Kidney (tissue), 14 donors: ENCODE measurements around the gene BTG1. TPM values are rescaled to one million over a fixed set of nuclear protein-coding genes. Genes with fewer than 3 reads are reported as not detected.
"Not testable (repeated sequence)": the region's sequence is repeated elsewhere in the genome, so short reads cannot be mapped to it uniquely, and the experiment has no call there.

Source experiments
- DNase-seq, 5 donors: peaks; one replicate each; pipeline ENCODE4 v3.0.0-alpha.2; 2013 to 2020
- FAIRE-seq: peaks from 2 replicates; lab custom pipeline; 2012; peaks lifted over from hg19 to GRCh38; lab: Jason Lieb, UNC
- H3K27ac ChIP-seq, 2 donors: one replicate each; pipeline ENCODE4 v1.7.0; 2013; ENCODE audit warnings: low read depth in 2 of 2, low read length in 2 of 2, inconsistent platforms in 1 of 2
- H3K27me3 ChIP-seq: one replicate; pipeline ENCODE4 v1.7.1; 2013; ENCODE audit warnings: low read length, inconsistent platforms; ENCODE audit not compliant: control insufficient read depth, insufficient read depth
- H3K36me3 ChIP-seq, 3 donors: one replicate each; pipeline versions ENCODE4 v1.7.0 to v1.7.1; 2013; ENCODE audit warnings: low read length in 3 of 3, control low read depth in 1 of 3, inconsistent platforms in 1 of 3; ENCODE audit not compliant: insufficient read depth in 3 of 3, control insufficient read depth in 2 of 3
- H3K4me1 ChIP-seq, 3 donors: one replicate each; pipeline versions ENCODE4 v1.7.0 to v1.7.1; 2013; ENCODE audit warnings: low read length in 3 of 3, inconsistent platforms in 1 of 3, low read depth in 1 of 3; ENCODE audit not compliant: control insufficient read depth in 2 of 3, insufficient read depth in 2 of 3
- H3K4me3 ChIP-seq, 3 donors: one replicate each; pipeline versions ENCODE4 v1.7.0 to v1.8.1; 2013; ENCODE audit warnings: low read length in 3 of 3, control low read depth in 1 of 3, inconsistent platforms in 1 of 3
- H3K9ac ChIP-seq, 3 donors: one replicate each; pipeline versions ENCODE4 v1.7.0 to v1.7.1; 2013; ENCODE audit warnings: low read length in 3 of 3, control low read depth in 1 of 3, inconsistent platforms in 1 of 3
- H3K9me3 ChIP-seq, 3 donors: one replicate each; pipeline versions ENCODE4 v1.7.0 to v1.7.1; 2013; ENCODE audit warnings: low read length in 3 of 3, control low read depth in 1 of 3, inconsistent platforms in 1 of 3; ENCODE audit not compliant: control insufficient read depth in 2 of 3, insufficient read depth in 1 of 3
- intact Hi-C: fragments of 100-400 bp; cut with DNase I; formaldehyde crosslinking; loops from one replicate; pipeline ENCODE4 v1.11.1; 2022
- polyA plus RNA-seq: library from polyadenylated mRNA; stranded (reverse); fragments of 350-450 nt; fragmentation: Illumina TruSeq; extraction: RNeasy Lipid Tissue Mini Kit (QIAGEN cat#74804); gene quantifications from one replicate; pipeline ENCODE4 v1.2.3, GENCODE V29; 2014; ENCODE audit warnings: low read depth, low replicate concordance; ENCODE audit not compliant: insufficient read depth
- total RNA-seq: library from RNA; stranded (reverse); fragmentation: NEBNext Ultra II Directional; extraction: Animal tissue kit (Norgen Biotek cat#: 25700); gene quantifications from one replicate; pipeline ENCODE4 v1.2.1, GENCODE V29; 2021
- TF ChIP-seq, protein P1 (sequence below): IDR thresholded peaks from 3 replicates; pipeline ENCODE4 v1.5.1; 2012; ENCODE audit warnings: mild to moderate bottlenecking, moderate library complexity, borderline replicate concordance; ENCODE audit not compliant: insufficient read depth; ENCODE audit errors: extremely low read depth
- donor health status: control.
- donor health status: control.
- donor health status: control.
- donor health status: control.
- donor health status: control.
- donor health status: DM: yes; HTN: yes; CAD: no.
- donor health status: Normal renal cell carcinoma (clear cell type).

BTG1 gene
- total and polyA plus RNA-seq, 2 donors from 2014 or later, result 59.9 to 173 TPM

DNA sequence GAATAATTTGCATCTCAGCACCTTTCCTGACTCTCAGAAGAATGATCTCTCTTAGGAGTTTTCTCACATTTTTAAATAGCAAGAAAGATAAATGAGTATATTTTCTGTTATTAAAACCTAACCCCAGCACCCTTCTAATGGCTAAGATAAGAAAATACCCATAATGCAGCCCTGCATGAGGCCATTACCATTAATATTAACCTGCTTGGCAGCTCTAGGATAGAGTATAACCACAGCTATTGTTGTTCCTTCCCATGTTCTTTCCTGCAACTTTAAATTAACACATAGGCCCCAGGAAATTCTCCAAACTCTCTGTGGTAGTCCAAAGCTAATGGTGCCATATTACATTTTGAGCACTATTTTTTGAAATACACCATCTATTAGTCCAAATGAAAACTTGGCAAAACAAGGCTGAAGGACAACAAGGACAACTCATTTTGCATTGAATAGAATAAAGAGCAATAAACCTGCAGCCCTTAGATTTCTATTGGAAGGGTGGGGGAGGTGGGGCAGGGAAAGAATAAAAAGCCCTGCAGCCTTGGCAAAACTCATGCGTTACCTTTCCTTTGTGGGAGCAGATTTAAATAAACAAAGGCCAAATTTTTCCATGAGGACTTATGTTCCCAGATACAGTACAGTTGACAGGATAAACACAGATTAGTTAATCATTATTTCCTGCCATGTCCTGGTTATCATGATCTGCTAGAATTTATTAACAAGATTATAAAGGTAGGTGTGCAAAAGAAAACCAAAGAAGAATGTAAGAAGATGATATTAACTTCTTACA is 46.9 kb downstream of the BTG1 start:
- Histone ChIP-seq H3K36me3 (no peaks in the 10 kb centered on the region), H3K4me3 (no peak overlapping the region), H3K9ac (no peak overlapping the region), H3K9me3 (peaks cover 0 to 5% (median 0%) of the 10 kb centered on the region in 3 donors), H3K4me1 (peaks cover 0 to 7% (median 0%) of the 10 kb centered on the region in 3 donors), H3K27ac (peak overlapping the region in 1 of 2 donors; percentile 2), H3K27me3 (no peaks in the 10 kb centered on the region)
- FAIRE-seq (no peak), DNase-seq (peak in 1 of 5 donors; percentile 25)
- intact Hi-C loops, result no loop called here
- TF ChIP-seq, protein P1, sequence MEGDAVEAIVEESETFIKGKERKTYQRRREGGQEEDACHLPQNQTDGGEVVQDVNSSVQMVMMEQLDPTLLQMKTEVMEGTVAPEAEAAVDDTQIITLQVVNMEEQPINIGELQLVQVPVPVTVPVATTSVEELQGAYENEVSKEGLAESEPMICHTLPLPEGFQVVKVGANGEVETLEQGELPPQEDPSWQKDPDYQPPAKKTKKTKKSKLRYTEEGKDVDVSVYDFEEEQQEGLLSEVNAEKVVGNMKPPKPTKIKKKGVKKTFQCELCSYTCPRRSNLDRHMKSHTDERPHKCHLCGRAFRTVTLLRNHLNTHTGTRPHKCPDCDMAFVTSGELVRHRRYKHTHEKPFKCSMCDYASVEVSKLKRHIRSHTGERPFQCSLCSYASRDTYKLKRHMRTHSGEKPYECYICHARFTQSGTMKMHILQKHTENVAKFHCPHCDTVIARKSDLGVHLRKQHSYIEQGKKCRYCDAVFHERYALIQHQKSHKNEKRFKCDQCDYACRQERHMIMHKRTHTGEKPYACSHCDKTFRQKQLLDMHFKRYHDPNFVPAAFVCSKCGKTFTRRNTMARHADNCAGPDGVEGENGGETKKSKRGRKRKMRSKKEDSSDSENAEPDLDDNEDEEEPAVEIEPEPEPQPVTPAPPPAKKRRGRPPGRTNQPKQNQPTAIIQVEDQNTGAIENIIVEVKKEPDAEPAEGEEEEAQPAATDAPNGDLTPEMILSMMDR, result no peak

DNA sequence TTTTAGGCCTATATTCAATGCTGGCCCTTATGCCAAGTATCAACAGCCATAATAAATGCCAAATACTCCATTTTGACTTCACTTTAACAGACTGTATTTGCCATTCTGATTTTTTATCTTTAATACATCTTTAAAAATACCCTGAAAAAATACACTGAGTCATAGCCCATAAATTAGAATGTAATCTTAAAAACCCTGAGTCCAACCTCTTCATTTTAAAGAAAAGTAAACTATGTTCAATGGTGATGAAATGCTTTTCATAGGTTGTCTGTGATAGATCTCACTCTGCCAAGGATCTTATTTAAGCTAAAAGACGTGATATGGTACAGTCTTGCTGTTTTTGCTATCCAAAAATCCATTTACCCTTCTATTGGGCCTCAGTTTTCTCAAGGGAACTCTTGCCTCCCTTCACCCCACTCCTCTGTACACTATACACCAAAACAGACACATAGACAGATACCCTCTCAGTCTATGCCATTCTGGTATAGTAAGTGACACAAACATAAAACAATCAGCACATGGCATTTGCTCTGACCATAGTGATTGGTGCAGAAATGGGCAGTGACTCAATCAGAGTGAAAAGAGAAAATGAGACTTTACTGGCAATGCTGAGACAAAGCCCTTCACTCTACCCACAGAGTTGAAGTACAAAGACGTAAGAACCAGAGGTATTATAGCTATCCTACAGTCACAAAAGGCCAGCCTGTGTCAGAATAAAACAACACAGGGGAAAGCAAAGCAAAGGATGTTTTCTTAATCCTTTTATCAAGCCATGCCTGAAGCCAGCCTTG is 49.1 kb downstream of the BTG1 start:
- Histone ChIP-seq H3K27ac (no peak overlapping the region), H3K36me3 (no peaks in the 10 kb centered on the region), H3K9ac (no peak overlapping the region), H3K4me3 (no peak overlapping the region), H3K4me1 (peaks cover 0 to 7% (median 0%) of the 10 kb centered on the region in 3 donors), H3K27me3 (no peaks in the 10 kb centered on the region), H3K9me3 (peaks cover 0 to 5% (median 0%) of the 10 kb centered on the region in 3 donors)
- TF ChIP-seq, protein P1, result no peak
- FAIRE-seq (no peak), DNase-seq (no peak)
- intact Hi-C loops, result no loop called here

DNA sequence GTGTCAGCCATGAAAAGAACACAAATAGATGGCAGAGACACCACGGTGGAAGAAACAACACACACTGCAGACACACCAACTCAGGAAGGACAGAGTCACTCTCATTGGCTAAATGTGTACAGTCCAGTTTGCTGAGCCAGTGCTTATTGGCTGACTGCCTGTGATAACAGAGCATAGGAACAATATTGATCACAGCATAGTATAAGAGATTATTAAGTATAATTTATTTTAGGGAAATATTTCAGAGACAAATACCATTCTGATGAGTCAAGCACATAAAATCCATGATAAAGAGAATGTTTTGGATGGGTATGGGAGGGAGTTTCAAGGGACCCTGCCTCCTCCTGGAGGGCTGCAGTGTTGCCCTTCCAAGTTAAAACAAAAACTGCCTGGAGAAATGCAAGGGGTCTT is 50.9 kb downstream of the BTG1 start:
- no peak for FAIRE-seq
- no peak for DNase-seq

DNA sequence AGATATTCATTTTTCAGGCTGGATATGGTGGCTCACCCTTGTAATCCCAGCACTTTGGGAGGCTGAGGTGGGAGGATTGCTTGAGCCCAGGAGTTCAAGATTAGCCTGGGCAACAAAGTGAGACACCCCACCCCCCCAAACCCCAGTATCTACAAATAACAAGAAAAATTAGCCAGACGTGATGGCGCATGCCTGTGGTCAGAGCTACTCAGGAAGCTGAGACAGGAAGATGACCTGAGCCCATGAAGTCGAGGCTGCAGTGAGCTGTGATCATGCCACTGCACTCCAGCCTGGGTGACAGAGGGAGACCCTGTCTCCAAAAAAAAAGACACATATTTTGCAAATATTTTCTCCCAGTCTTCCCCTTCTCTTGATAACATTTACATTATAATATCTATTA is 51.3 kb downstream of the BTG1 start:
- intact Hi-C loops, FAIRE-seq, H3K27me3 ChIP-seq: not testable (repeated sequence)

More for the DNA sequence above, 50.9 kb downstream of the BTG1 start:
- Histone ChIP-seq H3K36me3 (no peaks in the 10 kb centered on the region), H3K4me1 (peaks cover 0 to 5% (median 0%) of the 10 kb centered on the region in 3 donors), H3K9me3 (no peaks in the 10 kb centered on the region), H3K27ac (no peak overlapping the region), H3K27me3 (no peaks in the 10 kb centered on the region), H3K9ac (no peak overlapping the region), H3K4me3 (no peak overlapping the region)
- TF ChIP-seq, protein P1, result no peak
- intact Hi-C loops, result no loop called here

More for the DNA sequence above, 51.3 kb downstream of the BTG1 start:
- H3K36me3 ChIP-seq, H3K27ac ChIP-seq, H3K9me3 ChIP-seq, H3K4me1 ChIP-seq, H3K4me3 ChIP-seq, H3K9ac ChIP-seq, DNase-seq: not testable (repeated sequence)
